ENCODE results near the gene CTIF.
"Not testable (repeated sequence)": the region's sequence is repeated elsewhere in the genome, so short reads cannot be mapped to it uniquely, and the experiment has no call there.

CTIF gene

GRCh38 chr18:48715711-48716361, 177.0 kb downstream of the CTIF start:
- no peak for DNase-seq

- DNase-seq = not testable (repeated sequence)
Measured at GRCh38 chr18:48717227-48717626, 178.4 kb downstream of the CTIF start.

GRCh38 chr18:48718251-48718959, 179.6 kb downstream of the CTIF start:
- no peak for DNase-seq

- DNase-seq = no peak
Measured at GRCh38 chr18:48719388-48719787, 180.6 kb downstream of the CTIF start.

- peak; percentile 85 for DNase-seq
Measured at GRCh38 chr18:48719974-48720654, 181.3 kb downstream of the CTIF start.

- DNase-seq = no peak
Measured at GRCh38 chr18:48720655-48721025, 181.8 kb downstream of the CTIF start.

- peak; percentile 35 for DNase-seq
Measured at GRCh38 chr18:48721312-48721711, 182.5 kb downstream of the CTIF start.

- DNase-seq = no peak
Measured at GRCh38 chr18:48723016-48723415, 184.2 kb downstream of the CTIF start.

- DNase-seq = no peak
Measured at GRCh38 chr18:48723837-48724236, 185.0 kb downstream of the CTIF start.

GRCh38 chr18:48724442-48724841, 185.6 kb downstream of the CTIF start:
- DNase-seq = no peak

- DNase-seq = no peak
Measured at GRCh38 chr18:48724939-48725338, 186.1 kb downstream of the CTIF start.

- DNase-seq = no peak
Measured at GRCh38 chr18:48725562-48725961, 186.7 kb downstream of the CTIF start.

GRCh38 chr18:48727681-48728080, 188.8 kb downstream of the CTIF start:
- DNase-seq = no peak

- DNase-seq = peak; percentile 99
Measured at GRCh38 chr18:48728204-48728833, 189.5 kb downstream of the CTIF start.

GRCh38 chr18:48729404-48729803, 190.6 kb downstream of the CTIF start:
- peak; percentile 92 for DNase-seq

- DNase-seq = no peak
Measured at GRCh38 chr18:48730010-48730409, 191.2 kb downstream of the CTIF start.

- no peak for DNase-seq
Measured at GRCh38 chr18:48732767-48733424, 194.1 kb downstream of the CTIF start.

- no peak for DNase-seq
Measured at GRCh38 chr18:48733643-48734253, 194.9 kb downstream of the CTIF start.

- no peak for DNase-seq
Measured at GRCh38 chr18:48734460-48734859, 195.6 kb downstream of the CTIF start.

GRCh38 chr18:48735080-48735676, 196.3 kb downstream of the CTIF start:
- peak; percentile 67 for DNase-seq

- no peak for DNase-seq
Measured at GRCh38 chr18:48735681-48736255, 196.9 kb downstream of the CTIF start.
